PC-9 (cell line): Measurements from ENCODE around the gene SOX2. TPM values are rescaled to one million over a fixed set of nuclear protein-coding genes. Genes with fewer than 3 reads are reported as not detected.
A peak's percentile ranks its signal among the peaks of the same experiment; 100 is the strongest.

Experiments used
- BruUV-seq: library from RNA; stranded (reverse); fragments of 400-500 nt; replicated peaks from 2 replicates; lab custom pipeline; 2021; lab: Mats Ljungman, UMichigan
- CTCF ChIA-PET: fragments of 300-600 bp; sonication (Branson Sonifier 250); formaldehyde crosslinking; loops from one replicate; lab custom pipeline; 2022; ENCODE audit warnings: antibody characterized with exemption; lab: Charles Lee
- POLR2A ChIA-PET: fragments of 300-600 bp; sonication (Branson Sonifier 250); formaldehyde crosslinking; loops from one replicate; lab custom pipeline; 2022; ENCODE audit warnings: antibody characterized with exemption; ENCODE audit not compliant: unreplicated experiment; lab: Charles Lee
- DNase-seq, 2 experiments: peaks; one replicate each; pipeline versions ENCODE4 v3.0.0 to v3.0.0-alpha.2; 2015 to 2022; ENCODE audit warnings: mixed read lengths in 1 of 2
- H2AFZ ChIP-seq: fragments of 200-600 bp; sonication (generic); 2 replicates; pipeline ENCODE4 v1.8.1; 2017; ENCODE audit warnings: antibody characterized with exemption
- H3F3A ChIP-seq: fragments of 200-600 bp; sonication (generic); 2 replicates; pipeline ENCODE4 v1.8.1; 2017; ENCODE audit warnings: antibody characterized with exemption, mild to moderate bottlenecking, low read depth; ENCODE audit not compliant: insufficient read depth
- H3K27ac ChIP-seq: fragments of 200-600 bp; sonication (generic); 2 replicates; pipeline ENCODE4 v1.6.1; 2016; ENCODE audit warnings: mixed run types
- H3K27me3 ChIP-seq: fragments of 200-600 bp; sonication (generic); 2 replicates; pipeline ENCODE4 v1.6.1; 2016; ENCODE audit warnings: low read depth, mixed run types; ENCODE audit not compliant: insufficient read depth
- H3K36me3 ChIP-seq: fragments of 200-600 bp; sonication (generic); 2 replicates; pipeline ENCODE4 v1.6.1; 2016; ENCODE audit warnings: low read depth, mixed run types
- H3K4me1 ChIP-seq: fragments of 200-600 bp; sonication (generic); replicated peaks from 2 replicates; pipeline ENCODE4 v1.6.1; 2016; ENCODE audit warnings: mixed run types; ENCODE audit not compliant: insufficient read depth
- H3K4me2 ChIP-seq: fragments of 200-600 bp; sonication (generic); 2 replicates; pipeline ENCODE4 v1.6.1; 2017; ENCODE audit warnings: mixed run types
- H3K4me3 ChIP-seq: fragments of 200-600 bp; sonication (generic); 2 replicates; pipeline ENCODE4 v1.6.1; 2016; ENCODE audit warnings: mixed run types
- H3K79me2 ChIP-seq: fragments of 200-600 bp; sonication (generic); 2 replicates; pipeline ENCODE4 v1.6.1; 2017; ENCODE audit warnings: low read depth, mixed run types
- H3K9me2 ChIP-seq: fragments of 200-600 bp; sonication (generic); 2 replicates; pipeline ENCODE4 v1.8.1; 2017; ENCODE audit warnings: mild to moderate bottlenecking; ENCODE audit not compliant: insufficient read depth
- H3K9me3 ChIP-seq: fragments of 200-600 bp; sonication (generic); 2 replicates; pipeline ENCODE4 v1.8.1; 2016; ENCODE audit warnings: low read depth; ENCODE audit not compliant: insufficient read depth
- H4K20me1 ChIP-seq: fragments of 200-600 bp; sonication (generic); 2 replicates; pipeline ENCODE4 v1.8.1; 2017; ENCODE audit not compliant: insufficient read depth
- EZH2 ChIP-seq: fragments of 200-600 bp; sonication (generic); IDR thresholded peaks from 2 replicates; pipeline ENCODE4 v1.8.0; 2017; ENCODE audit warnings: antibody characterized with exemption, low read depth
- intact Hi-C: fragments of 100-400 bp; cut with micrococcal nuclease; formaldehyde crosslinking; loops from one replicate; pipeline ENCODE4 v1.10.0; 2022; ENCODE audit not compliant: unreplicated experiment
- total RNA-seq: library from RNA; stranded (reverse); gene quantifications from 2 replicates; pipeline ENCODE4 v1.2.3, GENCODE V29; 2021
- TF ChIP-seq, protein P1 (sequence below): fragments of 200-600 bp; sonication (generic); conservative IDR thresholded peaks from 2 replicates; pipeline ENCODE4 v1.6.1; 2017; ENCODE audit warnings: mixed run types, antibody characterized with exemption, mild to moderate bottlenecking, moderate library complexity

SOX2 gene
- total RNA-seq, 1 experiment from 2014 or later = not detected

DNA sequence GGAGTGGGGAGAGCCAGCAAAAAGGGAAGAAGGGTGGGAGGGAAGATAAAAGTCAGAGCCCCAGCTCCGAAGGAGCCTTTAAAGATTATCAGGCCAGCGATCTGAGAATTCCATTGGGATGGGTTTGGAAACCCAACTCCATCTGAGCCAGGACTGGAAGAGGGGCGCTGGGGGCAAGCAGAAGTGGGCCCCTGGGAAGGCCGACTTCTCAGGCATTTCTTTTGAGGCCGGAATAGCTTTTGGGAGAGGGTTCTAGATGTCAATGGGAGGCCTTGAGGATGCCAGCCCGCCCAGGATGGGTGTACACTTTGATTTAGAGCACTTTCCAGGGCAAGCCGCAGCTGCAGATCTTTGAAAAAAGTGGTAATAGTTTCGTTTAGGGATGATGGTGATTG lies 6.6 kb upstream of the SOX2 start:
- CTCF ChIA-PET = no interaction called here
- TF ChIP-seq, protein P1, sequence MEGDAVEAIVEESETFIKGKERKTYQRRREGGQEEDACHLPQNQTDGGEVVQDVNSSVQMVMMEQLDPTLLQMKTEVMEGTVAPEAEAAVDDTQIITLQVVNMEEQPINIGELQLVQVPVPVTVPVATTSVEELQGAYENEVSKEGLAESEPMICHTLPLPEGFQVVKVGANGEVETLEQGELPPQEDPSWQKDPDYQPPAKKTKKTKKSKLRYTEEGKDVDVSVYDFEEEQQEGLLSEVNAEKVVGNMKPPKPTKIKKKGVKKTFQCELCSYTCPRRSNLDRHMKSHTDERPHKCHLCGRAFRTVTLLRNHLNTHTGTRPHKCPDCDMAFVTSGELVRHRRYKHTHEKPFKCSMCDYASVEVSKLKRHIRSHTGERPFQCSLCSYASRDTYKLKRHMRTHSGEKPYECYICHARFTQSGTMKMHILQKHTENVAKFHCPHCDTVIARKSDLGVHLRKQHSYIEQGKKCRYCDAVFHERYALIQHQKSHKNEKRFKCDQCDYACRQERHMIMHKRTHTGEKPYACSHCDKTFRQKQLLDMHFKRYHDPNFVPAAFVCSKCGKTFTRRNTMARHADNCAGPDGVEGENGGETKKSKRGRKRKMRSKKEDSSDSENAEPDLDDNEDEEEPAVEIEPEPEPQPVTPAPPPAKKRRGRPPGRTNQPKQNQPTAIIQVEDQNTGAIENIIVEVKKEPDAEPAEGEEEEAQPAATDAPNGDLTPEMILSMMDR = no peak
- no peak for TF ChIP-seq EZH2
- no peak overlapping the region for H2AFZ ChIP-seq
- no TSS peak for BruUV-seq
- H3K9me2 ChIP-seq = no peaks in the 10 kb centered on the region
- peaks cover 11% of the 10 kb centered on the region for H3K4me1 ChIP-seq
- no peaks in the 10 kb centered on the region for H3K9me3 ChIP-seq
- no peaks in the 10 kb centered on the region for H3K27me3 ChIP-seq
- H3K4me3 ChIP-seq = no peak overlapping the region
- no peaks in the 10 kb centered on the region for H3K36me3 ChIP-seq
- POLR2A ChIA-PET = no interaction called here
- no peak overlapping the region for H3K4me2 ChIP-seq
- intact Hi-C loops = loop anchor here (5.0 kb wide), 1 partner anchor 242 kb away; no protein-coding TSS in a partner anchor
- no peaks in the 10 kb centered on the region; the same call in 1 of the 2 replicates for H3F3A ChIP-seq
- no peak overlapping the region for H3K27ac ChIP-seq
- no peak for DNase-seq
- H3K79me2 ChIP-seq = no peaks in the 10 kb centered on the region
- H4K20me1 ChIP-seq = 0 out of 2 replicates have a peak, but pooled peaks cover 5% of the 10 kb centered on the region

DNA sequence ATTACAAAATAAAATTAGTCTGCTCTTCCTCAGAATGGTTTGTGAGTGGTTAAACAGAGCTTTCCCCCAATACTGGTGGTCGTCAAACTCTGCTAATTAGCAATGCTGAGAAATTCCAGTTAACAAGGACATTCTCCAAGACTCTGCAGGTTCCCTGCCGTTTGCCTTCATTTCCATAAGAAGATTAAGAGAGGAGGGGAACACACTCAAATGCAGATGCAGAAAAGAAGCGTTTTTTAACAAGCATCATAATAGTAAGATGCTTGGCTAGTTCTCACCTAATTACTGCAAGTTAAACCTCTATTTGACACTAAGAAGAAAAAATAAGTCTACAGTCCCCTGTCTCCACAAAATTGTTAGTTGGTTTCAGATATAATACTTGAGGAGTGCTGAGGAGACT lies 3.7 kb upstream of the SOX2 start:
- BruUV-seq = no TSS peak
- Histone ChIP-seq H3K36me3 (no peaks in the 10 kb centered on the region), H2AFZ (no peak overlapping the region), H3K9me2 (no peaks in the 10 kb centered on the region), H3K79me2 (no peaks in the 10 kb centered on the region), H3K9me3 (no peaks in the 10 kb centered on the region), H3K27ac (no peak overlapping the region), H3K4me3 (no peak overlapping the region), H3K4me1 (peaks cover 17% of the 10 kb centered on the region), H3K4me2 (no peak overlapping the region), H3K27me3 (peaks cover 7% of the 10 kb centered on the region; the same call in 1 of the 2 replicates), H3F3A (peaks cover 6% of the 10 kb centered on the region; the same call in 1 of the 2 replicates), H4K20me1 (0 out of 2 replicates have a peak, but pooled peaks cover 5% of the 10 kb centered on the region)
- ChIA-PET CTCF (no interaction called here), POLR2A (no interaction called here)
- TF ChIP-seq EZH2 = no peak
- TF ChIP-seq, protein P1 = no peak
- intact Hi-C loops = loop anchor here (2.0 to 5.0 kb wide), 2 partner anchors 191 to 239 kb away; no protein-coding TSS in a partner anchor
- DNase-seq = no peak

DNA sequence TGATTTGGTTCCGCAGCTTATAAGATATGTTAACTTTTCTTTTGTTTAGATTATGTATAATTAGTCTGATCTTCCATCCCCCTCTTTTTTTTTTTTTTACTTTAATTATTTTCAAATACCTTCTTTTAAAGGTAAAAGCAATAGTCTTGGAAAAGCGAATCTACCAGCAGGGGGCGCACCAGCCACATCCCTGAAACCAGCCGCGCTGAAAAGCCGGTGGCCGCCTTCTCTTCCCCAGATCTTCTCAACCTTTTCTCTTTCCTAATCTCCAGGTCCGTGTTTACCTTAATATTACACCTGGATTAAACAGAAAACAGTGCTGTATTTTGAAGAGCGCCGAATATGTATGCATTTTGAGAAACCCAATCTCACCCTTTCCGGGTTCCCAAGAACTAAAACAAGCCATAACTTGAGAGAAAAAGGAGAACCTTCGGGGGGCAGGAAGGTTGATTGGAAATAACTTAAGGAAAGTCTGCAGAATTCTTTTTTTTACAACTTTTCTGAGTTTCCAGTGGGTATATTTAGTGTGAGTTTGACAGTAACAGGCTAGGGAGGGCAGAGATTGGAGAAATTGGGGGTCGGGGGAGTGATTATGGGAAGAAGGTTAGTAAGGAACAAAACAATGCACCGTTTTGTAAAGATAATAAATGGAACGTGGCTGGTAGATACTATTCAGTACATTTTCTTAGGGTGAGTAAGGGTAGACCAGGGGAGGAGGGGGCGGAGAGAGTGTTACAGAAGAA lies 2.0 kb upstream of the SOX2 start:
- Histone ChIP-seq H3K4me3 (peak overlapping the region; percentile 51), H4K20me1 (0 out of 2 replicates have a peak, but pooled peaks cover 5% of the 10 kb centered on the region), H3K9me2 (no peaks in the 10 kb centered on the region), H3K4me2 (peak overlapping the region; percentile 79), H3F3A (peaks cover 6% of the 10 kb centered on the region; the same call in 1 of the 2 replicates), H3K27ac (no peak overlapping the region), H3K79me2 (no peaks in the 10 kb centered on the region), H3K36me3 (no peaks in the 10 kb centered on the region), H3K9me3 (no peaks in the 10 kb centered on the region), H3K4me1 (peaks cover 20% of the 10 kb centered on the region), H3K27me3 (peaks cover 22% of the 10 kb centered on the region), H2AFZ (peak overlapping the region; percentile 70)
- no TSS peak for BruUV-seq
- ChIA-PET CTCF (interaction anchor here (0.7 kb wide), 3 partner anchors 177 to 230 kb away, joined by 3 to 13 read pairs (median 5); no protein-coding TSS in a partner anchor), POLR2A (no interaction called here)
- DNase-seq = peak; percentile 48 to 86
- intact Hi-C loops = loop anchor here (1.0 to 5.0 kb wide), 9 partner anchors 143 to 1001 kb away; no protein-coding TSS in a partner anchor
- TF ChIP-seq EZH2 = no peak
- TF ChIP-seq, protein P1 = peak; percentile 97
